Activated T-cell treated with anti-CD3 and anti-CD28 coated beads, Interleukin-2, amount 50 U/mL, for 48 hours (primary cell): Measurements from ENCODE around the gene CLRN1.

Source experiments
- DNase-seq, 2 experiments: peaks; one replicate each; pipeline ENCODE4 v3.0.0-alpha.2; 2020

Gene CLRN1

GRCh38 chr3:150975086-150975991, 2.8 kb upstream of the CLRN1 start:
- no peak for DNase-seq

DNA sequence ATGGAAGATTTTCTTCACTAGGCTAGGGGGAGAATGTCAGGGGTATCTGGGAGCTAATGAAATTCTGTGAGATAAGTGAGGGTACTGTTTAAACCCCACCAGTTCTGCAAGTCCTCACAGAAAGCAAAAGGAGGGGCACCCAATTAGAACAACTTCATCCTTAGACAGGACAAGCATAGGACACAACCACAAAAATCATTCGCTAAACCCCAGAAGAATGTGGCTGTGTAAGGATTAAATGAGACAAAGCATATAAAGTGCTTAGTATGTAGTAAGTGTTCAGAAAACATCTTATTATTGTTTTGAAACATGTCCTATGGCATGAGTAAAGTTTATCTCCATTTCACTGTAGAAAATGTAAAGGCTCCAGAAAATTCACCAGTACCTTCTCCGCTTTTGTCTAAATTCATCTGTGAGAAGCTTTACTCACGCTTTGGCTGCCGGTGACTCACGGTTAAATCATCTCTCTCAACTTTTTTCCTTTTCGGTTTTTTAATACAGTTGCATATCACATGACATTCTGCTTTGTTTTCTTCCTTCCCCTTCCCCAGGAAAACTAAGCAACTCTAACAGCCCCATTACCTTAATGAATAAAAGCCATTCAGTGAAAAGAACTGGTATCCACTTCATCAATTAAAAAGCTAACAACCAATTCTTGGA, 1.7 kb downstream of the CLRN1 start:
- DNase-seq = no peak

GRCh38 chr3:150968341-150969035, 4.0 kb downstream of the CLRN1 start:
- no peak for DNase-seq

DNA sequence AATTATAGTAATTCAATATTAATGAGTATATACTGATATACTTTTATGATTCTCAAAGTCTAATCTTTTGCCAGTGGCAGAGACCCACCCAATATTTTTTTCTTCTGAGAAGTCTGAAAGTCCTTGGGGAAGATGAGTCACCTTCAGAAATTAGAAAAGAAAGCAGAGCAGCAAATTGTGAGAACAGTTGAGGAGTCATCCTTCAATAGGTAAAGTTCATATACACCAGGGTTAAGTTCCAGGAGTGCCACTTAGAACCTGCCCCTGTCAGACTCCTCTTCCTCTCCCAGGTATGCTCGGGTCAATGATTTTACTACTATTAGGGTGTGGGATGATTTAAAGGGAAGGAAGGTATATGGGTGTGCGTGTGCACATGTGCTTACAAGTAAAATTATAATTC, 7.1 kb downstream of the CLRN1 start:
- no peak for DNase-seq

DNA sequence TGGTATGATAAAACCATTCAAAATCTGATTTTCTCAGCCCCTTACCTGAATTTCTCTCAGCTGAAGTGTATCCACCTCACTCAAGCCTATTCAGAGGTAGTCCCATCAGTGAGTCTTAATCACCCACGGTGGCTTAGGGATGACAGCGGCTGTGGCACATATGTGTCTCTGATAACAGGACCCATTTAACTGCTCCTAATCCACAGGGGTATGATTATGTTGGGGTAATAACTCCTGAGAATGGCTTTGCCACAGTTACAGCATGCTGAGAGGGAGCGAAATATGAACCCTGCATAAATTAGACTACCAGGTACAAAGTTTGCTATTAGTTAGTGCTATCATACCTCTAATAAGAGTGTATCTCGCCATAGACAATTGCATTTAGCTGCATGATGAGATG, 10.6 kb downstream of the CLRN1 start:
- DNase-seq = no peak

- no peak for DNase-seq
Measured at GRCh38 chr3:150960708-150961684, 11.5 kb downstream of the CLRN1 start.

GRCh38 chr3:150958683-150959082, 13.8 kb downstream of the CLRN1 start:
- no peak for DNase-seq

DNA sequence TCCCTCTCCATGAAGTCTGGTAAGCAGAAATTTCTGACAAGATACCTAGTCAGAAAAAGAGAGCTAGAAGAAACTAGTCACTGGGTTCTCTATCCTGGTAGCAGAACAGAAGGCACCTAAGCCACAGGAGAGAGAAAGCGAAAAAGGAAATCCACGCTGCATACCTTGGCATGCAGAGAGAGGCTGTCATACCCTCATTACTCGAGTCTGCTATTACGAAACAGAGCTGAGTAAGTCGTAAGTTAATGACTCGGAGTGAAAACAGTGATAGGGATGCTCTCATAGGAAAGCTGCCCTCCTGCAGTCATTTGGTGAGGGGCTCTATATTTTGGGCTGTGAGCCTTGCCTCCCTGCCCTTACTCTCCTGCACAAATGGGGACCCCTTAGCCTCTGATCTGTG, 16.2 kb downstream of the CLRN1 start:
- peak in 1 of 2 experiments; percentile 18 for DNase-seq

GRCh38 chr3:150951923-150952322, 20.6 kb downstream of the CLRN1 start:
- DNase-seq = no peak

GRCh38 chr3:150945226-150946032, 27.1 kb downstream of the CLRN1 start:
- DNase-seq = no peak

- no peak for DNase-seq
Measured at GRCh38 chr3:150942221-150942620, 30.3 kb downstream of the CLRN1 start.

GRCh38 chr3:150936693-150937092, 35.8 kb downstream of the CLRN1 start:
- DNase-seq = no peak

DNA sequence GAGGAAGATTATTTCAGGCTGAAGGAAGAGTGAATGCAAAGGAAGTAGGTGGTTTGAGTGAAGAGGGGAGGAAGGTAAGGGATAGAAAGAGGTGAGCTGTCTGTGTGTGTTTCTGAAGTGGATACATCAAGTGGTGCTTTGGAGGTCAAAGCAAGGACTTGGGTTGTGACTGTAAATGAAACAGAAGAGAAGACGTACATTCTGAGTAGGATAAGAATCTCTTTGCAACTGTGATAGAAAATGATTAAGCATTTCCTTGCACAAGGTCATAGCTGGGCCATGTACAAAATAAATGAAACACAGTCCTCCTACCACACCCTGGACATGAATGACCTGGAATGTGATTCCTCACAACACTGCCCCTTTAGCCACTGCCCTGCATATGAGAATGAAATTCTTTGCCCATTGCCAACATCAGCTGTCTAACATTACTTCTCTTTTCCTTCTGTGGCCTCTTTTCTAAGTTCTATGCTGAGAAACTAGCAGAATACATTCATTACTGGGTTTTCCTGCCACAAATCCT, 39.0 kb downstream of the CLRN1 start:
- no peak for DNase-seq

- DNase-seq = no peak
Measured at GRCh38 chr3:150931745-150932144, 40.8 kb downstream of the CLRN1 start.

GRCh38 chr3:150930839-150931238, 41.7 kb downstream of the CLRN1 start:
- DNase-seq = no peak

- no peak for DNase-seq
Measured at GRCh38 chr3:150928234-150928633, 44.3 kb downstream of the CLRN1 start.

GRCh38 chr3:150926328-150926727, 46.2 kb downstream of the CLRN1 start:
- DNase-seq = no peak

DNA sequence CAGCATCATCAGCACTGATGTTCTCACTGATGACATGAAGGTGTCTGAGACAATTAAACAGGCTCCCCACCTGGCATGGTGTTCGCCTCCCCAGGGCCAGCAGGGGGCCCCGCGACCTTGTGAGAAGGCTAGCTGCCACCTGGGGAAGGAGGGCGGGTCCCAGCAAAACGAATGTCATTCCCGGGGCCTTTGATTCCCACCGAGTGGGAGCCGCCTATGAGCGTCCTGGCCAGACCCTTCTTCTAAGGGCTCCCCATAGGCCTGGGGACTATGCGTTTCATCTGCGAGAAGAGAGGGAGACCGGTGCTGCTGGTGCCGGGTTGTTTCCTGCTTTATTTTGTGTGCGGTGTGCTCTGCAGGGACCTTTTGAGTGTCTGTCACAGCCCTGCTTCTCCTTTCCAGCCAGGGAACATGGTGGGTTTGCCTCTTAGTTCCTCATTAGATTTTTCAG, 46.8 kb downstream of the CLRN1 start:
- peak; percentile 77 to 82 for DNase-seq

DNA sequence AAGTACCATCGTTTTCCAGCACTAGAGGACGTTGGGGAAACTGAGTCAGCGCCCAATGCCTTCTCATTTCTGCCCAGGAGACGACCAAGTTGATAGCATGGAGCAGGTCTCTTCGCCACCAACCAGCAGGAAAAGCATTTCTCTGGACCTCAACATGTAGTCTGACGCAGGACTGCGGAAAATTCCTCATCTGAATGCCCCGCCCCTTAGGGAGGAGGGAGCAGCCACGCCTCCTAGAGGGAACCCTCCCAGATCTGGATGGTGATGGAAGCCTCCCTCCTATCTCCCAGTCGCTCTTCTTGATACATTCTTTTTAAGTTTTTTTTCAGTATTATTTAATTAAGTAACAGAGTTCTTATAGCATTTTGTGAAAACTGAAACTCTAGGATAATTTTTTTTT, 49.9 kb downstream of the CLRN1 start:
- no peak for DNase-seq

DNA sequence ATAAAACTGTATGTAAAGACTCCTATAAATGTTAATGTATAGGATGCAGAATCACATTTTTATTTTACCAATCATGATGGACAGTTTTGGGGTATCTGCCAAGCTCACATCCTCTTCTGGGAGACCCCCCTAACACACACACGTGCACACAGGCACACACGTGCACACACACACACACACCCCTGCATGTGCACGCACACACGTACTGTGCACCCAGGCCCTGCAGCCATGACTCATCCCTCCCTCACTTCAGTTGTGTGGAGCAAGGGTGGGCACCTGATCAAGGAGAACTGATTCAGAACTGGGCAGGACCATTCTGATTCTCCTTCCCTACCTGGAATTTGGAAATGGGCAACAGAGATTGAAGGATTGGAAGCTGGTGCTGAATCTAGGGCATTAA, 51.3 kb downstream of the CLRN1 start:
- no peak for DNase-seq

DNA sequence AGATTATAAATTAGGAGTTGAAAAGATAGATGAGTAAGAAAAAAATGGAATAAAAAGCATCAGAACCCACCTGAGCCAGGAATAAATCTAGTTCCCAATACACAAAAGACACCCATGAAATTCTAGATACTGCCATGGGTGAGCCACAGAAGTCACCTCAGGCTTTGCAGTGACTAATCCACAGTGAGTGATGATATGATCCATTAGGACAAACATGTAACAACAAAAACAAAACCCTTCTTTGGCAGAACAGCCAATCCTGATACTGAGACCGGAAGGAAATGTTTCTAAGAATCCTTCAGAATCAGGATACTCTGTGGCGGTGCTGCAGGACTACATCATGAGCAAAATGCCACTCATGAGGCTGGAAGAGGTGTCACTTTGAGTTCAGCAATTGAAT, 52.3 kb downstream of the CLRN1 start:
- no peak for DNase-seq
